Loucy (cell line): Measurements from ENCODE around the gene FLCN.

ENCODE experiments used
- H2AFZ ChIP-seq: fragments of 200-600 bp; sonication (generic); 2 replicates; pipeline ENCODE4 v1.6.0; 2016; ENCODE audit warnings: antibody characterized with exemption, mild to moderate bottlenecking, low read length, moderate library complexity
- H3F3A ChIP-seq: fragments of 200-600 bp; 2 replicates; pipeline ENCODE4 v1.6.0; 2016; ENCODE audit warnings: antibody characterized with exemption, low read depth, mild to moderate bottlenecking
- H3K27me3 ChIP-seq: fragments of 200-600 bp; sonication (generic); 2 replicates; pipeline ENCODE4 v1.6.1; 2014; ENCODE audit warnings: low read length, mild to moderate bottlenecking; ENCODE audit not compliant: insufficient read depth, poor library complexity, severe bottlenecking
- H3K36me3 ChIP-seq: fragments of 200-600 bp; sonication (generic); 2 replicates; pipeline ENCODE4 v1.6.1; 2016; ENCODE audit warnings: low read length; ENCODE audit not compliant: insufficient read depth
- H3K4me1 ChIP-seq: fragments of 200-600 bp; sonication (generic); 2 replicates; pipeline ENCODE4 v1.5.1; 2014; ENCODE audit warnings: low read length, mild to moderate bottlenecking; ENCODE audit not compliant: insufficient read depth, poor library complexity, severe bottlenecking
- H3K4me2 ChIP-seq: fragments of 200-600 bp; sonication (generic); 2 replicates; pipeline ENCODE4 v1.6.0; 2014; ENCODE audit warnings: antibody characterized with exemption, low read length, low read depth, mild to moderate bottlenecking; ENCODE audit not compliant: poor library complexity, severe bottlenecking
- H3K4me3 ChIP-seq: fragments of 200-600 bp; sonication (generic); 2 replicates; pipeline ENCODE4 v1.5.1; 2014; ENCODE audit warnings: low read length, mild to moderate bottlenecking, mixed read lengths; ENCODE audit not compliant: poor library complexity, severe bottlenecking
- H3K79me2 ChIP-seq: fragments of 200-600 bp; sonication (generic); 2 replicates; pipeline ENCODE4 v1.6.1; 2014; ENCODE audit warnings: low read length; ENCODE audit not compliant: insufficient read depth
- H3K9ac ChIP-seq: fragments of 200-600 bp; sonication (generic); 2 replicates; pipeline ENCODE4 v1.6.0; 2014; ENCODE audit warnings: mild to moderate bottlenecking, low read depth, low read length, moderate library complexity; ENCODE audit not compliant: poor library complexity, severe bottlenecking
- H3K9me2 ChIP-seq: fragments of 200-600 bp; sonication (generic); replicated peaks from 2 replicates; pipeline ENCODE4 v1.6.1; 2016; ENCODE audit warnings: low read depth, low read length, mixed read lengths
- H3K9me3 ChIP-seq: fragments of 200-600 bp; sonication (generic); 2 replicates; pipeline ENCODE4 v1.6.1; 2014; ENCODE audit warnings: mild to moderate bottlenecking, antibody characterized with exemption, low read length, low read depth; ENCODE audit not compliant: insufficient read depth
- H4K20me1 ChIP-seq: fragments of 200-600 bp; sonication (generic); 2 replicates; pipeline ENCODE4 v1.6.0; 2014; ENCODE audit warnings: antibody characterized with exemption, low read length, mild to moderate bottlenecking; ENCODE audit not compliant: insufficient read depth, poor library complexity, severe bottlenecking
- EZH2phosphoT487 ChIP-seq: fragments of 200-600 bp; IDR thresholded peaks from 2 replicates; pipeline ENCODE4 v1.6.1; 2018; ENCODE audit warnings: antibody characterized with exemption, mild to moderate bottlenecking, moderate library complexity, borderline replicate concordance
- TF ChIP-seq, protein P1 (sequence below): fragments of 200-600 bp; sonication (generic); conservative IDR thresholded peaks from 2 replicates; pipeline ENCODE4 v1.5.1; 2014; ENCODE audit warnings: mild to moderate bottlenecking, antibody characterized with exemption, low read length

FLCN gene

DNA sequence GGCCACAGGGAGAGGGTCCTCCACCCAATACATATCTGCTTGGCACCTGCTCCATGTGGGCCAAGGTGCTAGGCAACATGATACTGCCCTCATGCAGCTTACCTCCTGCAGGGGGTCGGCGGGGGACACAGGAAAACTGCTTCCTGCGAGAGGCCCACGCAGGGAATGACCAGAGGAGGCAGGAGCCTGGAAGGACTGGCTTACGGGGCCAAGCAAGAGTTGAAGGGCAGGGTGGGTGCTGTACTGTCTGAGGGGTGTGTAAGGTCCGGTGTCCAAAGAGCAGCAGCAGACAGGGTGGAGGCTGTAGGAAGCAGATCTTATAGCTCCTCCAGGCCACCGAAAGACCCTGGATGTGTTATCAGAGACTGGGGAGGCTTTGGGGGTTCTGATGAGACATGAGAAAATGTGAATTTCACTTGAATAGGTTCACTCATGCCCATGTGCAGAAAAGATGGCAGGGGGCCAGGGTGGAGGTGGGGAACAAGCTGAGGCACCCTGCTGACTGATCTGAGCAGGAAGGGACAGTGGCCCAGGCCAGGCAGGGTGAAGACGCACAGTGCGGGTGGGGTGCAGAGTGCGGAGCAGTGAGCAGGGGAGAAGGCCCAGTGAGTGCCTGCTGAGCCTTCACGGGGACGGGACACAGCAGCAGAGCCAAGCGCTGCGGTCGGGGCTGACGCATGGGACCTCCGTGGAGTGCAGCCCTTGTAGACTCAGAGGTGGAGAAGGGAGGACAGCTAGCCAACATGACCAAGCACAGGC lies 8.3 kb downstream of the FLCN start:
- Histone ChIP-seq H3K9ac (no peak overlapping the region), H3K36me3 (peaks cover 55% of the 10 kb centered on the region; the same call in 1 of the 2 replicates), H2AFZ (no peak overlapping the region), H3K79me2 (no peaks in the 10 kb centered on the region), H3F3A (no peaks in the 10 kb centered on the region), H3K4me2 (no peak overlapping the region), H3K4me1 (no peaks in the 10 kb centered on the region), H3K9me3 (no peaks in the 10 kb centered on the region), H3K27me3 (no peaks in the 10 kb centered on the region), H4K20me1 (no peaks in the 10 kb centered on the region), H3K9me2 (no peaks in the 10 kb centered on the region), H3K4me3 (no peak overlapping the region)
- TF ChIP-seq EZH2phosphoT487: no peak
- TF ChIP-seq, protein P1, sequence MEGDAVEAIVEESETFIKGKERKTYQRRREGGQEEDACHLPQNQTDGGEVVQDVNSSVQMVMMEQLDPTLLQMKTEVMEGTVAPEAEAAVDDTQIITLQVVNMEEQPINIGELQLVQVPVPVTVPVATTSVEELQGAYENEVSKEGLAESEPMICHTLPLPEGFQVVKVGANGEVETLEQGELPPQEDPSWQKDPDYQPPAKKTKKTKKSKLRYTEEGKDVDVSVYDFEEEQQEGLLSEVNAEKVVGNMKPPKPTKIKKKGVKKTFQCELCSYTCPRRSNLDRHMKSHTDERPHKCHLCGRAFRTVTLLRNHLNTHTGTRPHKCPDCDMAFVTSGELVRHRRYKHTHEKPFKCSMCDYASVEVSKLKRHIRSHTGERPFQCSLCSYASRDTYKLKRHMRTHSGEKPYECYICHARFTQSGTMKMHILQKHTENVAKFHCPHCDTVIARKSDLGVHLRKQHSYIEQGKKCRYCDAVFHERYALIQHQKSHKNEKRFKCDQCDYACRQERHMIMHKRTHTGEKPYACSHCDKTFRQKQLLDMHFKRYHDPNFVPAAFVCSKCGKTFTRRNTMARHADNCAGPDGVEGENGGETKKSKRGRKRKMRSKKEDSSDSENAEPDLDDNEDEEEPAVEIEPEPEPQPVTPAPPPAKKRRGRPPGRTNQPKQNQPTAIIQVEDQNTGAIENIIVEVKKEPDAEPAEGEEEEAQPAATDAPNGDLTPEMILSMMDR: no peak

GRCh38 chr17:17227608-17228520 lies 9.1 kb downstream of the FLCN start:
- no peaks in the 10 kb centered on the region for H3K79me2 ChIP-seq
- H3K4me3 ChIP-seq: no peak overlapping the region
- no peaks in the 10 kb centered on the region for H3K4me1 ChIP-seq
- H3K9ac ChIP-seq: no peak overlapping the region
- TF ChIP-seq EZH2phosphoT487: no peak
- TF ChIP-seq, protein P1: no peak
- H3K9me2 ChIP-seq: no peaks in the 10 kb centered on the region
- H3K9me3 ChIP-seq: no peaks in the 10 kb centered on the region
- no peaks in the 10 kb centered on the region for H3K27me3 ChIP-seq
- no peaks in the 10 kb centered on the region for H4K20me1 ChIP-seq
- no peak overlapping the region for H3K4me2 ChIP-seq
- no peak overlapping the region for H2AFZ ChIP-seq
- H3F3A ChIP-seq: no peaks in the 10 kb centered on the region
- H3K36me3 ChIP-seq: peaks cover 57% of the 10 kb centered on the region; the same call in 1 of the 2 replicates

GRCh38 chr17:17226451-17227265 lies 10.3 kb downstream of the FLCN start:
- H3K4me1 ChIP-seq: no peaks in the 10 kb centered on the region
- H3K4me3 ChIP-seq: no peak overlapping the region
- no peaks in the 10 kb centered on the region for H3K27me3 ChIP-seq
- H3K79me2 ChIP-seq: no peaks in the 10 kb centered on the region
- H3K9me3 ChIP-seq: no peaks in the 10 kb centered on the region
- no peaks in the 10 kb centered on the region for H3K9me2 ChIP-seq
- H3K36me3 ChIP-seq: peaks cover 65% of the 10 kb centered on the region; the same call in 1 of the 2 replicates
- H3K4me2 ChIP-seq: no peak overlapping the region
- H3K9ac ChIP-seq: no peak overlapping the region
- TF ChIP-seq, protein P1: no peak
- no peak for TF ChIP-seq EZH2phosphoT487
- no peaks in the 10 kb centered on the region for H3F3A ChIP-seq
- H4K20me1 ChIP-seq: no peaks in the 10 kb centered on the region
- H2AFZ ChIP-seq: no peak overlapping the region
